GM10248 (cell line): Measurements from ENCODE around the gene SELPLG.

Source experiments
- CTCF ChIA-PET: fragments of 300-600 bp; sonication (Branson Sonifier 250); formaldehyde crosslinking; extraction: SDS; loops from one replicate; lab custom pipeline; 2021; ENCODE audit warnings: antibody characterized with exemption; lab: Yijun Ruan, JAX
- POLR2A ChIA-PET: fragments of 350-650 bp; sonication (Branson Sonifier 250); formaldehyde crosslinking; extraction: SDS; loops from one replicate; lab custom pipeline; 2020; ENCODE audit warnings: antibody characterized with exemption; lab: Yijun Ruan, JAX
- DNase-seq: peaks from one replicate; pipeline ENCODE4 v3.0.0; 2012; ENCODE audit errors: extremely low spot score
- TF ChIP-seq, protein P1 (sequence below): IDR thresholded peaks from 2 replicates; pipeline ENCODE4 v1.5.1; 2012; ENCODE audit warnings: mild to moderate bottlenecking, low read depth; ENCODE audit errors: extremely low read depth, missing control alignments, control extremely low read depth

SELPLG gene

DNA sequence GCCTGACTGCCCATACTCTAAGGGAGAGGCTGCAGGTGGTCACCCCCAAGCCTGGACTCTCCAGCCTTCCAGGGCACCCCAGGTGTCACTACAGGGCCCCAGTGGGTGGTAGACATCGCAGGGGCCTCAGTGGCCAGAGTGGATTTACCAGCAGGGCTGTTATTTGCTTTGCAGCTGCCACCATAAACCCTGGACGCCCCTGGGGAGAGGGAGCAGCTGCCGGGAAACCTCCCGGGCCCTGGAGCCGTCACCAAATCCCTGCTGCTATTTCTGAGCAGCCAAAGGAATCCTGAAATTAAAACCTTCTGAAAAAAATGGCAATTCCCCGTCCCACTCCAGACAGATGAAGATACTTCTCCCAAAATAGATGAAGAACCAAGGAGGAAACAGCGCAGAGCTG lies 49.7 kb downstream of the SELPLG start:
- no peak for DNase-seq
- ChIA-PET POLR2A (no interaction called here), CTCF (interaction anchor here (1.2 kb wide), 1 partner anchor 11 kb away, joined by 3 read pairs; no protein-coding TSS in a partner anchor)
- TF ChIP-seq, protein P1, sequence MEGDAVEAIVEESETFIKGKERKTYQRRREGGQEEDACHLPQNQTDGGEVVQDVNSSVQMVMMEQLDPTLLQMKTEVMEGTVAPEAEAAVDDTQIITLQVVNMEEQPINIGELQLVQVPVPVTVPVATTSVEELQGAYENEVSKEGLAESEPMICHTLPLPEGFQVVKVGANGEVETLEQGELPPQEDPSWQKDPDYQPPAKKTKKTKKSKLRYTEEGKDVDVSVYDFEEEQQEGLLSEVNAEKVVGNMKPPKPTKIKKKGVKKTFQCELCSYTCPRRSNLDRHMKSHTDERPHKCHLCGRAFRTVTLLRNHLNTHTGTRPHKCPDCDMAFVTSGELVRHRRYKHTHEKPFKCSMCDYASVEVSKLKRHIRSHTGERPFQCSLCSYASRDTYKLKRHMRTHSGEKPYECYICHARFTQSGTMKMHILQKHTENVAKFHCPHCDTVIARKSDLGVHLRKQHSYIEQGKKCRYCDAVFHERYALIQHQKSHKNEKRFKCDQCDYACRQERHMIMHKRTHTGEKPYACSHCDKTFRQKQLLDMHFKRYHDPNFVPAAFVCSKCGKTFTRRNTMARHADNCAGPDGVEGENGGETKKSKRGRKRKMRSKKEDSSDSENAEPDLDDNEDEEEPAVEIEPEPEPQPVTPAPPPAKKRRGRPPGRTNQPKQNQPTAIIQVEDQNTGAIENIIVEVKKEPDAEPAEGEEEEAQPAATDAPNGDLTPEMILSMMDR: no peak

DNA sequence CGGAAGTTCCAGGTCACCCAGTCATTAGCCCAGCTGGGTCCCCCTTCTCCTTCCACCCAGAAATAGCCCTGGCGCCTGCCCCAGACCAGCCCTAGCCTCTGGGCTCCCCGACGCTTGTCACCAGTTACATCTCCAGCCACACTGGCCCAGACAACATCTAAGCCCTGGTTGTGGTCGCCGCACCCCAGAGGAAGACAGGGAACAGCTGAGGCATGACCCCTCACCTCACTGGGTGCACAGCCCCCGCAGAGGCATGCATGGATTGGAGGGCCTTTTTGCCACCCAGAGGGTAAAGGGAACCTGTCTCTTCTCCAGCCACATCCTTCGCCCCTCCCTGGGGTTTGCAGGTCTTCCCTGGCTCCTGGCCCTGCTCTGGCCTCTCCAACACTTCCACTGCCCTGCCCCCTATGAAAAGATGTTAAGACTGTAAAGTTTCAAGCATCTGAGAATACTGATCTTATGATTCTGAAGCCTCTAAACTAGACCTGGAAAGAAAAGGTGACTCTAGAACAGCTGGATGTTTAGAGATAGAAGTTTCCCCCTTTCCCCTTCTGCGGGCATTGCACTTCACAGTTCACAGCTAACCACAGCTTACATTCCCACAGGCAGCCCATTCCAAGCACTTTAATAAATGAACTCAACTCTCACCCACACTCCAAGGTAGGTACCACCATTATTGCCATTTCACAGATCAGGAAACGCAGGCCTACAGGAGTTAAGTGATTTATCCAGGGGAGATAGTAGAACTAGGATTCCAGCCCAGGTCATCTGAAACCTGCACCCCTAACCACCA lies 50.5 kb downstream of the SELPLG start:
- no peak for DNase-seq
- ChIA-PET POLR2A (interaction anchor here (0.6 kb wide), 1 partner anchor 10 kb away, joined by 4 read pairs; no protein-coding TSS in a partner anchor), CTCF (interaction anchor here (1.3 kb wide), 1 partner anchor 11 kb away, joined by 3 read pairs; no protein-coding TSS in a partner anchor)
- TF ChIP-seq, protein P1: no peak

DNA sequence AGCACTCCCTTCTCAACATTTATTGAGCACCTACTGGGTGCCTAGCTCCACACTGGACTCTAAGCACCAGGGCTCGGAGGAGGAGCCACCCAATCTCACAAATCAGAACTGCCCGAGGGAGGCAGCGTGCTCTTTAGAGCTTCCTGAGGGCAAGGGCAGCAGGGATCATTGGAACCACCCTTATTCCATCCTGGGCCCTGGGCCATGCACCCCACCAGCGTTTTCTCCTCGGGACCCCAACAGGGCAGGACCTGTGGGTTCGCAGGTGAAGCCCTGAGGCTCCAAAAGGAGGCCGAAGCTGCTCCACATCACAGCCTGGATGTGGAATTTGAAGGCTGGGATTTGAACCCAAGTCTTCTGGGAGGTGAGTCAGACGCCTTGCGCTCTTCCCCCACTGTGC lies 51.2 kb downstream of the SELPLG start:
- POLR2A ChIA-PET: interaction anchor here (0.6 kb wide), 1 partner anchor 27 kb away, joined by 3 read pairs; no protein-coding TSS in a partner anchor
- CTCF ChIA-PET: interaction anchor here (1.0 to 1.4 kb wide), 4 partner anchors 10 to 270 kb away, joined by 3 to 6 read pairs (median 3); no protein-coding TSS in a partner anchor
- no peak for DNase-seq
- TF ChIP-seq, protein P1: no peak

DNA sequence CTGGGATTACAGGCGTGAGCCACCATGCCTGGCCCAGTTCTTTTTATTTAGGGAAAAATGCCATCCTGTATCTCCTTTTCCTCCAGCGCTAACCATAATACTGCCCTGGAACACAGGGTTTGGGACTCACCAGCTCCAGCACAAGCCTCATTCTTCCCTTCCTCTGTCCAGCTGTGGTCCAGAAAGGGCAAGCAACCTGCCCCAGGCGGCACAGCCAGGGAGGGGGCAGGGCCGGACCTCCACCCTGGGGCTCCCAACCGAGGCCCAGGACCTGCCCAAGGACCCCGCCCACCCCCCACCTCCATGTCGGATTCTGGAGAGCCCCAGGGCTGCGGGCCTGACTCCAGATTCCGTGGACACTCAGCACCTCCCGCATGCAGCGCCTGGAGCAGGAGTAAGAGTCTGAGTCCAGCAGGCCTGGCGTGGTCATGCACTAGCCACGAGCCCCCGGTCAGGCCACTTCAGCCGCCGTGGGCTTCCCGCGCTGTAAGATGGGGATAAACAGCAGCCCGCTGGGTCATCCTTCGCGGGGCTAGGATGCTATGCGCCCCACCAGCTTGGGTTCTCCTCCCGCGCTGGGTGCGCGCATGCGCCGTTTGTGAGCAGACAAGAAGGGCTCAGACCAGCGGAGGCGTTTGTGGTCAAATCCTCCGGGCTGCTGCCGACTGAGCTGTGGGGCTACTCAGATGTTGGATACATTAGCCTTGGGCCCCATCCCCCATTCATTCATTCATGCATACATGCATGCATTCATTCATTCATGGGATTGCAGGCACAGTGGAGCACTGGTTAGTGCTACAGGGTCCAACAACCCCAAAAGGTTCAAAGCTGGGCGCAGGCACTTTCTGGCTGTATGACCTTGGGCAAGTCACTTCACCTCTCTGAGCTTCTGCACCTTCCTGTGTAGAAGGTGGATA lies 52.1 kb downstream of the SELPLG start:
- ChIA-PET POLR2A (interaction anchor here (0.5 to 0.6 kb wide), 2 partner anchors 28 to 269 kb away, joined by 3 to 5 read pairs; no protein-coding TSS in a partner anchor), CTCF (interaction anchor here (1.0 to 1.4 kb wide), 4 partner anchors 9 to 271 kb away, joined by 3 to 6 read pairs (median 3); no protein-coding TSS in a partner anchor)
- no peak for DNase-seq
- TF ChIP-seq, protein P1: no peak

DNA sequence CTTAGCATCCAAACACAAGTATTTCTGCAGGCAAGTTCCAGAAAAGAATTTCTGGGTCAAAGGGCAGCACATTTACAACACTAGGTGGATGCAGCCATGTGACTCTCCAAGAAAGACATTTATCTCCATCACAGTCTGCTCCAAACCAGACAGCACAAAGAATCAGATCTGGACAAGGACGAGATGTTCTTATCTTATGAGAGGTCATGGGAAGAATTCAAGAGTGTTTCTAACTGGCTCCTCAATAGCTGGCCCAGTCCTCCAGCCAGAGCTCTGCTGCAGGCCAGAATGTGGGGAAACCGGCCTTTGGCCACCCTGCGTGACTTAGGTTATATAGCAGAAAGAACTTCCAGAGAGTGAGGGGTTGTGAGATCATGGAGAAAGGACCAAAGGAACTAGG lies 53.2 kb downstream of the SELPLG start:
- TF ChIP-seq, protein P1: no peak
- CTCF ChIA-PET: no interaction called here
- DNase-seq: no peak
- POLR2A ChIA-PET: no interaction called here

DNA sequence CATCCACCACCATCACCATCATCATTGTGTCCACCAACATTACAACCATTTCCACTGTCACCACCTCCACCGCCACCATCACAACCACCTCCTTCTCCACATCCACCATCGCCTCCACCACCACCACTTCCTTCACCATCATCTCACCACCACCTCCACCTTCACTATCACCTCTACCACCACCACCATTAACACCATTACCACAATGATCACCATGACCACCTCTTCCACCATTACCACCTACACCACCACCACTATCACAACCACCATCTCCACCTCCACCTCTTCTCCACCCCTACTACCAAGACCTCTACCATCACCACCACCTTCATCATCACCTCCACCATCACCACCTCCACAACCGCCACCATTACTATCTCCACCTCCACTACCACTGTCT lies 54.9 kb downstream of the SELPLG start:
- no peak for DNase-seq
- ChIA-PET CTCF (interaction anchor here (0.8 to 22.9 kb wide), 4 partner anchors 8 to 39 kb away, joined by 3 to 543 read pairs (median 5); no protein-coding TSS in a partner anchor), POLR2A (no interaction called here)
- TF ChIP-seq, protein P1: no peak
